Endothelial cell of umbilical vein (primary cell): ENCODE data around the gene MAP4K3. TPM values are rescaled to one million over a fixed set of nuclear protein-coding genes. Genes with fewer than 3 reads are reported as not detected.

Experiments
- BruUV-seq: library from RNA; stranded (reverse); fragments of 400-500 nt; replicated peaks from 2 replicates; lab custom pipeline; 2021; lab: Mats Ljungman, UMichigan
- CTCF ChIA-PET: fragments of 300-600, 350-600 bp; sonication (Branson Sonifier 250); formaldehyde crosslinking; loops from one replicate; lab custom pipeline; 2021; ENCODE audit warnings: antibody characterized with exemption, inconsistent platforms; lab: Charles Lee
- POLR2A ChIA-PET: fragments of 300-600, 350-600 bp; sonication (Branson Sonifier 250); formaldehyde crosslinking; loops from one replicate; lab custom pipeline; 2021; ENCODE audit warnings: antibody characterized with exemption, inconsistent platforms; lab: Charles Lee
- DNase-seq: peaks from one replicate; pipeline ENCODE4 v3.0.0-alpha.2; 2011; ENCODE audit warnings: low read depth, low spot score
- FAIRE-seq: peaks from 2 replicates; lab custom pipeline; 2011; peaks lifted over from hg19 to GRCh38; lab: Jason Lieb, UNC
- H2AFZ ChIP-seq: 2 replicates; pipeline ENCODE4 v1.6.0; 2012; ENCODE audit warnings: low read depth, low read length, control low read depth, inconsistent platforms
- H3K27ac ChIP-seq: 2 replicates; pipeline ENCODE4 v1.5.1; 2011; ENCODE audit warnings: low read depth, mild to moderate bottlenecking, control low read depth, low read length, moderate library complexity; ENCODE audit not compliant: insufficient read depth
- H3K27me3 ChIP-seq, 2 experiments: 2 replicates each; pipeline versions ENCODE4 v1.6.0 to v1.6.1; 2011; ENCODE audit warnings: low read length in 2 of 2, mixed read lengths in 1 of 2; ENCODE audit not compliant: control insufficient read depth in 2 of 2, insufficient read depth in 2 of 2
- H3K36me3 ChIP-seq, 2 experiments: 2 replicates in 1 of 2; 3 replicates in 1 of 2; pipeline ENCODE4 v1.5.1; 2011; ENCODE audit warnings: low read length in 2 of 2, mild to moderate bottlenecking in 1 of 2, moderate library complexity in 1 of 2; ENCODE audit not compliant: control insufficient read depth in 2 of 2, insufficient read depth in 2 of 2; ENCODE audit errors: extremely low read depth in 1 of 2
- H3K4me1 ChIP-seq: 3 replicates; pipeline ENCODE4 v1.5.1; 2011; ENCODE audit warnings: mild to moderate bottlenecking, low read length; ENCODE audit not compliant: control insufficient read depth, insufficient read depth; ENCODE audit errors: extremely low read depth
- H3K4me2 ChIP-seq: 2 replicates; pipeline ENCODE4 v1.6.1; 2011; ENCODE audit warnings: low read length, control low read depth, mixed read lengths; ENCODE audit not compliant: insufficient read depth
- H3K4me3 ChIP-seq, 3 experiments: fragments of 200-600 bp in 1 of 3; sonication (generic), shearing (Covaris generic) in 1 of 3; replicated peaks in 1 of 3; 2 replicates each; pipeline ENCODE4 v1.5.1; 2011 to 2016; ENCODE audit warnings: control low read depth in 3 of 3, low read length in 3 of 3, mild to moderate bottlenecking in 2 of 3, inconsistent platforms in 1 of 3, low read depth in 1 of 3, moderate library complexity in 1 of 3; ENCODE audit not compliant: insufficient read depth in 1 of 3
- H3K79me2 ChIP-seq: 2 replicates; pipeline ENCODE4 v1.6.0; 2012; ENCODE audit warnings: low read length, inconsistent platforms; ENCODE audit not compliant: control insufficient read depth, insufficient read depth
- H3K9ac ChIP-seq: replicated peaks from 2 replicates; pipeline ENCODE3; 2011; ENCODE audit warnings: low read length, control low read depth; ENCODE audit not compliant: insufficient read depth; ENCODE audit errors: extremely low read depth
- H3K9me1 ChIP-seq: replicated peaks from 3 replicates; pipeline ENCODE4 v1.6.0; 2011; ENCODE audit warnings: mild to moderate bottlenecking, low read length; ENCODE audit not compliant: control insufficient read depth, insufficient read depth; ENCODE audit errors: extremely low read depth
- H3K9me3 ChIP-seq: replicated peaks from 2 replicates; pipeline ENCODE4 v1.5.1; 2012; ENCODE audit warnings: low read length, inconsistent platforms; ENCODE audit not compliant: control insufficient read depth, insufficient read depth
- H4K20me1 ChIP-seq: replicated peaks from 2 replicates; pipeline ENCODE3; 2011; ENCODE audit warnings: mild to moderate bottlenecking, low read length; ENCODE audit not compliant: control insufficient read depth, insufficient read depth; ENCODE audit errors: extremely low read depth
- CTCF ChIP-seq, 2 donors: IDR thresholded peaks; 1 replicate in 1 of 2; 2 replicates in 1 of 2; pipeline ENCODE4 v1.5.1; 2011; ENCODE audit warnings: low read length in 2 of 2, mild to moderate bottlenecking in 2 of 2, moderate library complexity in 2 of 2, control low read depth in 1 of 2, inconsistent platforms in 1 of 2, low read depth in 1 of 2; ENCODE audit not compliant: insufficient read depth in 1 of 2; ENCODE audit errors: extremely low read depth in 1 of 2
- EZH2 ChIP-seq: IDR thresholded peaks from 2 replicates; pipeline ENCODE4 v1.6.1; 2012; ENCODE audit warnings: borderline replicate concordance, low read depth, mild to moderate bottlenecking, moderate library complexity, low read length, inconsistent platforms; ENCODE audit not compliant: severe bottlenecking
- FOS ChIP-seq: IDR thresholded peaks from 2 replicates; pipeline ENCODE4 v1.6.1; 2011; ENCODE audit warnings: mild to moderate bottlenecking, low read length, moderate library complexity, borderline replicate concordance; ENCODE audit not compliant: insufficient read depth
- GATA2 ChIP-seq: IDR thresholded peaks from 2 replicates; pipeline ENCODE4 v1.7.0; 2011; ENCODE audit warnings: low read depth, mild to moderate bottlenecking, moderate library complexity, mixed read lengths, low read length; ENCODE audit not compliant: insufficient read length, insufficient read depth
- JUN ChIP-seq: IDR thresholded peaks from 2 replicates; pipeline ENCODE4 v1.6.1; 2011; ENCODE audit warnings: borderline replicate concordance, low read depth; ENCODE audit not compliant: insufficient read length, insufficient read depth
- MAX ChIP-seq: IDR thresholded peaks from 2 replicates; pipeline ENCODE4 v1.6.1; 2011; ENCODE audit not compliant: insufficient read depth, insufficient read length
- MYC ChIP-seq: IDR thresholded peaks from one replicate; pipeline ENCODE4 v1.6.1; 2011; ENCODE audit warnings: mild to moderate bottlenecking, low read depth, low read length
- POLR2A ChIP-seq: IDR thresholded peaks from 2 replicates; pipeline ENCODE4 v1.6.1; 2012; ENCODE audit warnings: low read depth, mild to moderate bottlenecking, control low read depth, low read length
- POLR2AphosphoS5 ChIP-seq: IDR thresholded peaks from 2 replicates; pipeline ENCODE4 v1.6.1; 2012; ENCODE audit warnings: low read depth, mild to moderate bottlenecking, control low read depth, low read length, moderate library complexity; ENCODE audit not compliant: insufficient read depth
- dilution Hi-C: fragments of 300-500 bp; cut with MboI; formaldehyde crosslinking; loops from one replicate; pipeline ENCODE4 v1.15.0; 2019; ENCODE audit warnings: low sequenced_read_pairs; ENCODE audit not compliant: extremely low pct_ligation_motif_present
- intact Hi-C: fragments of 100-400 bp; cut with micrococcal nuclease; formaldehyde crosslinking; loops from one replicate; pipeline ENCODE4 v1.10.0; 2022
- polyA plus RNA-seq, 4 experiments: library from polyadenylated mRNA; depleted of rRNA in 3 of 4; stranded (reverse) in 3 of 4; unstranded in 1 of 4; fragments of >200 nt; gene quantifications; 2 replicates each; pipeline versions ENCODE4 v1.2.1 to v1.2.3, GENCODE V29; 2011 to 2012; ENCODE audit warnings: missing spikeins in 1 of 4
- total RNA-seq: library from RNA; stranded (reverse); gene quantifications from 2 replicates; pipeline ENCODE4 v1.2.3, GENCODE V29; 2021

The MAP4K3 gene
- total and polyA plus RNA-seq, 2 donors (not counting 3 experiments of a cell fraction or from before 2014, with no cell fraction given), result 8.0 to 45.9 TPM

DNA sequence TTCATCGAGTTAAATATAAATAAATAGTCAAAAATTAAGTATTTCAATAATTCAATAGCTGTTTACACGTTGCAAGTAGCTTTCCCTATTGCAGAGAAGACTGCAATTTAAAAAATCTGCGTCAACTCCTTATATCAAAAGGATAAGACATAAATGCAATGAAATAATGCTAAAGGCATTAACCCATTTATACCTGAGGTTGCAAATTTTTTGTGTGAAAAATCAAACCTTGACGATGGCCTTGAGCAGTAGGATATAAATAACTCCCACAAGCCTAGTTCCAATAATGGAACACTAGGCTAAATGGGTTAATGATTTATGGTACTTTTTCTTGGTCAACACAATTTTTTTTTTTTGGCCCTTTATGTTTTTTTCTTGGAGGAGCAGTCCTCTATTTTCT is 116.9 kb downstream of the MAP4K3 start:
- DNase-seq, result no peak
- H3K9me1 ChIP-seq, result no peaks in the 10 kb centered on the region
- H3K36me3 ChIP-seq, result no peaks in the 10 kb centered on the region
- no peaks in the 10 kb centered on the region for H4K20me1 ChIP-seq
- TF ChIP-seq EZH2, result no peak
- TF ChIP-seq FOS, result no peak
- no peak for TF ChIP-seq POLR2A
- no peak for TF ChIP-seq POLR2AphosphoS5
- no peak for TF ChIP-seq MAX
- TF ChIP-seq MYC, result no peak
- no peak for TF ChIP-seq GATA2
- no peak for TF ChIP-seq CTCF (IDR thresholded peaks at IDR 0.05; ENCODE audit: extremely low read depth in 1 of 2, insufficient read depth in 1 of 2, low read depth in 1 of 2, low read length in 2 of 2)
- no peak for TF ChIP-seq JUN
- no peak overlapping the region for H3K9ac ChIP-seq
- no peaks in the 10 kb centered on the region for H3K9me3 ChIP-seq
- dilution Hi-C loops (no loop called here), intact Hi-C loops (no loop called here)
- H3K27me3 ChIP-seq, result no peaks in the 10 kb centered on the region
- H3K4me1 ChIP-seq, result no peaks in the 10 kb centered on the region
- H3K79me2 ChIP-seq, result no peaks in the 10 kb centered on the region
- H2AFZ ChIP-seq, result no peak overlapping the region
- no peak for FAIRE-seq
- ChIA-PET CTCF (interaction anchor here (0.8 to 1.1 kb wide), 2 partner anchors 11 to 60 kb away, joined by 3 read pairs; no protein-coding TSS in a partner anchor), POLR2A (no interaction called here)
- BruUV-seq, result no TSS peak
- no peak overlapping the region for H3K4me3 ChIP-seq
- H3K4me2 ChIP-seq, result no peak overlapping the region
- H3K27ac ChIP-seq, result no peak overlapping the region
